ENCODE results near the gene MMP14. TPM values are rescaled to one million over a fixed set of nuclear protein-coding genes. Genes with fewer than 3 reads are reported as not detected.

Gene MMP14
- total RNA-seq, 2 experiments from 2014 or later = 1.9 to 3.1 TPM

DNA sequence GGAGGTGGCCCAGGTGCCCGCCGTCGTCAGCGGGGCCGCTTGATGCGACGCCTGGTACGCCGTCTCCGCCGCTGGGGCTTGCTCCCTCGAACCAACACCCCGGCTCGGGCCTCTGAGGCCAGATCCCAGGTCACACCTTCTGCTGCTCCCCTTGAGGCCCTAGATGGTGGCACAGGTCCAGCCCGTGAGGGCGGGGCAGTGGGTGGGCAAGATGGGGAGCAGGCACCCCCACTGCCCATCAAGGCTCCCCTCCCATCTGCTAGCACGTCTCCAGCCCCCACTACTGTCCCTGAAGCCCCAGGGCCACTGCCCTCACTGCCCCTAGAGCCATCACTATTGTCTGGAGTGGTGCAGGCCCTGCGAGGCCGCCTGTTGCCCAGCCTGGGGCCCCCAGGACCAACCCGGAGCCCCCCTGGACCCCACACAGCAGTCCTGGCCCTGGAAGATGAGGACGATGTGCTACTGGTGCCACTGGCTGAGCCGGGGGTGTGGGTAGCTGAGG, 40.7 kb downstream of the MMP14 start:
- POLR2A ChIA-PET = interaction anchor here (1.1 kb wide), 1 partner anchor 13 kb away, joined by 3 read pairs; no protein-coding TSS in a partner anchor
- no peak overlapping the region for H3K27ac Mint-ChIP-seq
- CTCF ChIA-PET = no interaction called here
- H3K9me3 Mint-ChIP-seq = no peaks in the 10 kb centered on the region
- intact Hi-C loops (cut with micrococcal nuclease) = no loop called here
- DNase-seq (no peak), ATAC-seq (no peak)
- peaks cover 11% of the 10 kb centered on the region for H3K36me3 Mint-ChIP-seq (ENCODE audit: low read depth)
- H3K4me3 Mint-ChIP-seq = no peak overlapping the region
- H3K4me1 Mint-ChIP-seq (ENCODE audit: low read depth) = peaks cover 14% of the 10 kb centered on the region
- H3K27me3 Mint-ChIP-seq = no peaks in the 10 kb centered on the region
- TF ChIP-seq, protein P1, sequence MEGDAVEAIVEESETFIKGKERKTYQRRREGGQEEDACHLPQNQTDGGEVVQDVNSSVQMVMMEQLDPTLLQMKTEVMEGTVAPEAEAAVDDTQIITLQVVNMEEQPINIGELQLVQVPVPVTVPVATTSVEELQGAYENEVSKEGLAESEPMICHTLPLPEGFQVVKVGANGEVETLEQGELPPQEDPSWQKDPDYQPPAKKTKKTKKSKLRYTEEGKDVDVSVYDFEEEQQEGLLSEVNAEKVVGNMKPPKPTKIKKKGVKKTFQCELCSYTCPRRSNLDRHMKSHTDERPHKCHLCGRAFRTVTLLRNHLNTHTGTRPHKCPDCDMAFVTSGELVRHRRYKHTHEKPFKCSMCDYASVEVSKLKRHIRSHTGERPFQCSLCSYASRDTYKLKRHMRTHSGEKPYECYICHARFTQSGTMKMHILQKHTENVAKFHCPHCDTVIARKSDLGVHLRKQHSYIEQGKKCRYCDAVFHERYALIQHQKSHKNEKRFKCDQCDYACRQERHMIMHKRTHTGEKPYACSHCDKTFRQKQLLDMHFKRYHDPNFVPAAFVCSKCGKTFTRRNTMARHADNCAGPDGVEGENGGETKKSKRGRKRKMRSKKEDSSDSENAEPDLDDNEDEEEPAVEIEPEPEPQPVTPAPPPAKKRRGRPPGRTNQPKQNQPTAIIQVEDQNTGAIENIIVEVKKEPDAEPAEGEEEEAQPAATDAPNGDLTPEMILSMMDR (IDR thresholded peaks at IDR 0.05) = no peak

DNA sequence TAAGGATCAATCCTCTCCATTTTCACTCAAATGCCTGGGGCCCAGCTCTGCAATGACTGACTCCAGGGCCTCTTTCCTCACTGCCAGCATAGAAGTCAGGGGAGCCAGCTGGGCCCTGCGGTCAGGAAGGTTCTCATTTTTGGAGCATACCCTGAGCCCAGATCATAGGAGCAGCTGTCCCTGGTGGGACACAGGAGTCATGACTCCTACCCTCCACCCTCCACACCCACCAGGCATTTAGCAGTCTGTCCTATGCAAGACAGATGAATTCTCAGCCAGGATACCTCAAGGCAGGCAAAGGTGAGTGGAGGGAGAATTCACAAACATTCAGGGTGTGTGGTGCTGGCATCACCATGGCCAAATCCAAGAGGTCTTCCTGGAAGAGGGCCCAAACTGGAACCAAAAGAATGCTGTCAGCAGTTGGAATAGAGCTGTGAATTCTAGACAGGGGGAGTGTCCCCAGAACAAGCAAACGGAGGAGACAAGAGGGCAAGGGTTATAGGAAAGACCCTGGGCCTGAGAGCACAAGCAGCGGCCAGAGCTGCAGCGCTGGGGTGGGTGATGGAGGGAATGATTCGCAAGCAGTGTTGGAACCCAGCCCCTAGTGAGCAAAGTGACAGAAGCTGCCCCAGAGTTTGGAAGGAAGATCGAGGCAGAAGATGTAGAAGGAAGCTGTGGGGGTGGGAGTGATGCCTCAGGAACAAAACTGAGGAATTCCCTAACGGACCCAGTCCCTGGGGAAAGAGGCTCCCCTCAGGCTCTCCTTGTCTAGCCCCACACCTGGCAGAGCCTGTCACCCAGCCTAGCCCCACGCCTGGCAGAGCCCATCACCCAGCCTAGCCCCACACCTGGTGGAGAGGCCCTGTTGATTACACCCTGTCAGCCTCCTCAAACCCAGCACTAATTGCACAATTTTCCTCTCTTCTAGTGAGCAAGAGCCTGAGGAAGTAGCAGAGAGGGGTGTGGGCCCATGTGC, 42.2 kb downstream of the MMP14 start:
- DNase-seq (no peak), ATAC-seq (no peak)
- ChIA-PET POLR2A (interaction anchor here (1.0 to 1.1 kb wide), 2 partner anchors 8 to 11 kb away, joined by 3 to 4 read pairs; no protein-coding TSS in a partner anchor), CTCF (interaction anchor here (0.9 to 14.8 kb wide), 5 partner anchors 8 to 94 kb away, joined by 3 to 119 read pairs (median 4); no protein-coding TSS in a partner anchor)
- H3K27me3 Mint-ChIP-seq = peaks cover 1% of the 10 kb centered on the region
- no peak overlapping the region for H3K27ac Mint-ChIP-seq
- intact Hi-C loops (cut with micrococcal nuclease) = no loop called here
- H3K4me1 Mint-ChIP-seq (ENCODE audit: low read depth) = peaks cover 14% of the 10 kb centered on the region
- no peaks in the 10 kb centered on the region for H3K9me3 Mint-ChIP-seq
- TF ChIP-seq, protein P1 (IDR thresholded peaks at IDR 0.05) = no peak
- peaks cover 10% of the 10 kb centered on the region for H3K36me3 Mint-ChIP-seq (ENCODE audit: low read depth)
- no peak overlapping the region for H3K4me3 Mint-ChIP-seq

DNA sequence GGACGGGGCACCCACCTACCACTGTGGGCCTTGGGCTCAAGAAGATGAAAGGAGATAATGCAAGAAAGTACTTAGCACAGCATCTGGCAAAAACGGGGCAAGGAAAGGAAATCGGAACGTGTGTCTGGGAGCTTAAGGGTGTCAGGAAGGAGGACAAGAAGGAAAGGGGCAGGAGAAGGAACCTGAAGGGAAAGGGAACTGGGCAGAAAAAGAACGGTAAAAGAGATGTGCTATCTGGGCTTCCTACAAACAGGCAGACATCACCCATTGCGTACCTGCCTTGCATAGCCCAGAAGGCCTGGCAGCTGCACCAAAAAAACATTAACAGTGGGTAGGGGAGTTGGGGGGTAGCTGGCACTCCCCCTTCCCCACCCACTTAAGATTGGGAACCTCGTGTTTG, 45.7 kb downstream of the MMP14 start:
- ATAC-seq = no peak
- no peaks in the 10 kb centered on the region for H3K36me3 Mint-ChIP-seq (ENCODE audit: low read depth)
- CTCF ChIA-PET = interaction anchor here (1.1 to 14.8 kb wide), 9 partner anchors 10 to 312 kb away, joined by 3 to 187 read pairs (median 5); partner anchors contain the start of genes LRP10 and PRMT5
- intact Hi-C loops (cut with micrococcal nuclease) = no loop called here
- POLR2A ChIA-PET = interaction anchor here (0.9 to 1.4 kb wide), 5 partner anchors 9 to 50 kb away, joined by 3 to 7 read pairs (median 3); partner anchors contain the start of gene RBM23
- DNase-seq = no peak
- H3K27me3 Mint-ChIP-seq = peaks cover 1% of the 10 kb centered on the region
- no peak overlapping the region for H3K4me3 Mint-ChIP-seq
- TF ChIP-seq, protein P1 (IDR thresholded peaks at IDR 0.05) = no peak
- peaks cover 18% of the 10 kb centered on the region for H3K4me1 Mint-ChIP-seq (ENCODE audit: low read depth)
- H3K27ac Mint-ChIP-seq = no peak overlapping the region
- no peaks in the 10 kb centered on the region for H3K9me3 Mint-ChIP-seq

DNA sequence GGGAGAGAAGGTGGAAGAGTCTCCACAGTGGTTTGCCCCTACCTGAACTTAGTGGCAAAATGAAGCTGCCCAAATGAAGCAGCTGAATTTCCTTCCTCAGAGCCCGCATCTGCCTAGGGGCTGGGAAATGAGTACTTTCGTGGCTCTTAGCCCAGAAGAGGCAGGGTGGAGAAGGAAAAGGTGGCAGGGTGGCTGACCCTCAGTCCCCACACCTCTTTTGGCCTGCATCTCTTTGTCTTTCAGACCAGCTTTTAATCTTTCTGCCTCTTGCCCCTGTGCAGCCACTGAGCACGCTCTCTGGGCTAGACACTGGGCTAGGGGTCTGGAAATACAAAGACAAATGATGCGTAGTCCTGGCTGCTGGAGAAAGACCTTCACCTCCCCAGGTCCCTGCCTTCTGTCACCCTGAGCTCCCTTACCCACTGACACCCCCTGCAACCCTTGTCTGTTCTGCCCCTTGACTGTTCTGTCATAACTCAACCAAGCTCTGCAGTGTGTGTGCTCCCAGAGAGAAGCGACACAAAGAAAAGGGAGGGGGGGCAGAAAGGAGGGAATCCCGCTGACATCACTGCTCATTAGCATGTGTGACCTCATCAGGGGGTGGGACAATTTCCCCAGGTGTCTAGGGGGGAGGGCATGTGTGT, 46.3 kb downstream of the MMP14 start:
- DNase-seq = peak; percentile 51
- intact Hi-C loops (cut with micrococcal nuclease) = no loop called here
- Mint-ChIP-seq H3K27me3 (peaks cover 1% of the 10 kb centered on the region), H3K4me1 (ENCODE audit: low read depth) (peaks cover 24% of the 10 kb centered on the region), H3K9me3 (no peaks in the 10 kb centered on the region), H3K36me3 (ENCODE audit: low read depth) (peaks cover 1% of the 10 kb centered on the region), H3K27ac (no peak overlapping the region), H3K4me3 (no peak overlapping the region)
- peak; percentile 13 for ATAC-seq
- TF ChIP-seq, protein P1 (IDR thresholded peaks at IDR 0.05) = no peak
- CTCF ChIA-PET = interaction anchor here (0.7 to 14.8 kb wide), 14 partner anchors 10 to 750 kb away, joined by 3 to 187 read pairs (median 4); partner anchors contain the start of genes LRP10 and PRMT5
- POLR2A ChIA-PET = interaction anchor here (0.9 to 2.2 kb wide), 6 partner anchors 8 to 50 kb away, joined by 3 to 15 read pairs (median 3); partner anchors contain the start of genes LRP10 and RBM23
